ENCODE data around the gene SHC1. TPM values are rescaled to one million over a fixed set of nuclear protein-coding genes. Genes with fewer than 3 reads are reported as not detected.

SHC1 gene
- total RNA-seq, 2 experiments from 2014 or later: 31.2 to 36.3 TPM

DNA sequence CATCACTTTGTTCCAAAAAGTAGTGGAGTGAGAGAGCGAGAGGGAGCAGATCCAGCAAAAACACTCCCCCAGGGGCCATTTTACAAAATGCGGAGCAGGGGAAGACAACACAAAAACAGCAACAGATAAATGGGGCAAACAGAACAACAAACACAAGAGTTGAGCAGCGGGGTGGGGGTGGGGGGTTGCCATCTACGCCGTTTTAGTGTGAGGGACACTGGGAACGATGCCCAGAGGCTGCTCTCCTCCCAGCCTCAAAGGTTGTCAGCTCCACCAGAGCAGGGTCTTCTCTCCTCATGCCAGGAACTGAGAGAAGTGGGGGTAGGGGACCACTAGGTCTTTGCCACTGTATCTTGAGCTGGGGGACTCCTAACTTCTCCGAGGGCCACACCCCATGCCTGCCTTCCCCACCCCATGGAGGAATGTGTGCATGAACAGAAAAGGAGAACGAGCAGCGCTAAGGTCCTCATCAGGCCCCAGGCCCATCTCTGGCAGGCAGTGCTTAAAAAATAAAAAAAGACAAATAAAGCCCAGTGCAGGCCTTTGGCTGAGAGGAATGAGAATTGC is 13.4 kb downstream of the SHC1 start:
- ChIA-PET CTCF (interaction anchor here (0.9 kb wide), 1 partner anchor 128 kb away, joined by 3 read pairs; no protein-coding TSS in a partner anchor), POLR2A (no interaction called here)

DNA sequence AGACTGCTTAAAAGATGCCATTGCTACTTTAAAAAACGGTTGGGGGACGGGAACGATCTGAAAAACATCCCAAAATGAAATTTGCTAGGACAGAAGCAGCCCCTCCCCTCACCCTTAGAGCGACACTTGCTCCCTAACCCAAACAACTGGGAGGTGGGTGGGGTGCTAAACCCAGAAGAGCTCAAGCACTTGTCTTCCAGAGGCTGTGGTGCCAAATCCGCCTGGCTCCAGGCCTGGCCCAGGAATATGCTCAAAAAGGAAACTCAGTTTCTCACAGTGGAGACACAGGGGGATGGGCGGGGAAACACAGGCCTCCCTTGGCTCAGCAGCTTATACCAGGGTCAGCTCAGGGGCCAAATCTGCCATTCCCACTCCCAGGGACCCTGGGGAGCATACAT is 14.0 kb downstream of the SHC1 start:
- ChIA-PET POLR2A (no interaction called here), CTCF (interaction anchor here (0.9 to 3.5 kb wide), 5 partner anchors 18 to 128 kb away, joined by 3 to 11 read pairs (median 4); partner anchors contain the start of gene CKS1B)

DNA sequence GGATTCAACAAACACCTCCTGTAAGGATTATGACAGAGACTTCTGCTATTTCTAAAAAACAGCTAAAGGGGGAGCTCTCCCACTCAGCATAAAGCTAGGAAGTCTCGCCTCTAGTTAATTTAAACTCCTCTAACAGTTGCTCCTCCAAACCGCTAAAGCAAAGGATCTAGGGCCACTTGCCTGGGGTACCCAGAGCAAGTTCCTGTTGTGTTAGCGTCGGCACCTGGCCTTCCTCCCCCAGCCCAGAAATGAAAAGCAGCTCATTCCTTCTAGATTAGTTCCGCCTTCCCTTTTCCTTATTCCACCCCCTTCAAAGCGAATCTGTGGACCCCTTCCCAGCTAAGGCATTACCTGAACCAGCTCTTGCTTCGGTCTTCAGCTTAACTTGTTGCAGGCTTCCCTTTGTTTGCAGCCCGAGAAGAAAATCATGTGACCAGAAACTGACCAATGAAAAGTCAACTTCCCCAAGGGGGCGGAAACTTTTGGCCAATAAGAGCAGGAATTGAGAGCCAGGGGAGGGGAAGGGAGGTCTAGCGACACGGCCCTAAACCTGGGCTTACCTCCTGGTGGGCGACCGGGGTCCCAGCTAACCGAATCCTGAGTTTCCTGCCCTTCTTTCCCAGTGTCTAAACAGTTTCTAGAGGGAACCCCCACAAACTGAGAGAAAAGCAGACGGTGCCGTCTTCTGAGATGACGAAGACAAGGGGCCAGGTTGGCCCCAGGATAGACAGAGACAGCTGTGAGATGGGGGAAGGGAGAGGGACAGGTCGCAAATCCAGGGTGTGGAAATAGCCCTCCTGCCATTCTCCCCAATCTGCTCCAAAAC is 14.6 kb downstream of the SHC1 start, which contains the start of gene PBXIP1:
Gene PBXIP1 (minus strand): TSS at position 382 of the 826 bp plus-strand sequence. CDS start 2,378 bp downstream, outside the sequence.
- ChIA-PET POLR2A (interaction anchor here (1.0 to 1.2 kb wide), 3 partner anchors 18 to 43 kb away, joined by 3 to 4 read pairs (median 3); partner anchors contain the start of gene PMVK), CTCF (interaction anchor here (0.5 to 5.2 kb wide), 13 partner anchors 10 to 409 kb away, joined by 3 to 20 read pairs (median 3); partner anchors contain the start of genes CKS1B and PMVK)

DNA sequence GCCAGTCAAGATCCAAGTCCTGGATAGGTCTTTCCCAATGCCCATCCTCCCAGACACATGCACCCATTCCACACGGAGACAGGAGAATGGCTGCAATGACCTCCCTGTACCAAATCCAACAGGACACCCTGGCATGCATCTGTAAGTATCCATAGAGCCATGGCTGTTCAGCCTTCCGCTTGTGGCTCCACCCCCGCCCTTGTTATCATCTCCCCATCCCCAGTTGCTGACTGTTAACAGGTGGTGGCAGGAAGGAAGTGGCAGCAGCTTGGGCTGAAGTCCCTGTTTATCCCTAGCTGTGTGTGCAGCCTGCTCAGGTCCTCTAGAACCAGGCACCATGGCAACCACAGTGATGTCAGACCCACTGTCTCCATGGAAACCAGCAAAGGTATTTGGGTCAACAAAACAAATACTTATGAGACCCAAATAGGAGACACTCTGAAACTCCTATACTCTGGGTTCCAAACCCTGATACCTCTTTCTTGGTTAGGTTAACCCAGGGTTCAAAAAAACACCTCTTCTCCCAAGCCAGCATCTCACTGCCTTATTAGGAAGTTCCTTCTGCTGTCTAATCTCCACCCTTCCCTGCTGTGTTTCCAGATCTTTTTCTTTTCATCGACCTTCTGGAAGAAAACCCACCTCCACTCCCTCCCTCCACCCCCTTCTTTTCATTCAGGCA is 15.4 kb downstream of the SHC1 start:
- POLR2A ChIA-PET: interaction anchor here (1.0 to 1.2 kb wide), 4 partner anchors 18 to 46 kb away, joined by 3 to 4 read pairs (median 4); partner anchors contain the start of gene PMVK
- CTCF ChIA-PET: interaction anchor here (0.8 to 5.2 kb wide), 12 partner anchors 11 to 408 kb away, joined by 3 to 20 read pairs (median 3); partner anchors contain the start of gene PMVK

DNA sequence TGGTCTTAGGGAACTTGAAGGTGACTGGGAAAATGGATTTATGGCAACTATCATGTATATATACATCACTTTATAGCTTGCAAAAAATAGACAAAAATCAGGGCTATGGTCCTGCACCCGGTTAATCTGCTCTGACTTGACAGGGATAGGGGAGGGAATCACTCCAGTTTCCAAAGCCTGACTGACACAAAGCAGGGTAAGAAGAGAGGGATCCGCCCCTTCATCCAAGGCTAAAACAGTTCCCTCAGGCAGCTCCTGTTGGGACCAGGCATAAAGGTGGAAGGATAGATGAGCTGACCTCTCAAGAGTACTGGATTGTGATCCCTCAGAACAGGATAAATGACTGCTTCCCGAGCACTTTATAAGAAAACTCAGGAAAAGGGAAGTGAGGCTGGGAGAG is 16.0 kb downstream of the SHC1 start:
- CTCF ChIA-PET: interaction anchor here (1.2 to 5.2 kb wide), 6 partner anchors 18 to 408 kb away, joined by 3 to 20 read pairs (median 3); partner anchors contain the start of gene PMVK
- POLR2A ChIA-PET: interaction anchor here (1.2 kb wide), 2 partner anchors 19 to 47 kb away, joined by 3 to 4 read pairs; no protein-coding TSS in a partner anchor

DNA sequence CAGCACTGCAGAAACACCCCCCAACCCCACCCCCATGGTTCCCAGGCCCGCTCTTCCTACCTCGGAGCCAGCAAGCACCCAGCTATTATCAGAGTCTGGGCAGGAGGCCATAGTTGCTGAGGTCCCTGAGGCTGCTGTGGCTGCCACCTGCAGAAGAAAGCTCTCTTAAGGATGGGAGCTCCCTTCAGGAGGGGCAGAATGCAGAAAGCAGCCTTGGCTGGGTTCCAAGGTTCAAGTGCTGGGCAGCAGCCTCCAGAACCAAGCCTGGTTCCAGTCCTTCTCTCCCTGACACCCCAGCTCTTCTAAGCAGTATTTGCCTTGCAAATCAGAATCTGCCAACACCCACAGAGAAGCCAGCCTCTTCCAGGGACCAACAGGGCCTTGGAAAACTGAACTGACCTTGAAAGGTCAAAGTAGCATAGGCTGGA is 16.9 kb downstream of the SHC1 start:
- ChIA-PET POLR2A (no interaction called here), CTCF (interaction anchor here (0.6 to 5.2 kb wide), 6 partner anchors 20 to 1217 kb away, joined by 3 to 20 read pairs (median 4); no protein-coding TSS in a partner anchor)

DNA sequence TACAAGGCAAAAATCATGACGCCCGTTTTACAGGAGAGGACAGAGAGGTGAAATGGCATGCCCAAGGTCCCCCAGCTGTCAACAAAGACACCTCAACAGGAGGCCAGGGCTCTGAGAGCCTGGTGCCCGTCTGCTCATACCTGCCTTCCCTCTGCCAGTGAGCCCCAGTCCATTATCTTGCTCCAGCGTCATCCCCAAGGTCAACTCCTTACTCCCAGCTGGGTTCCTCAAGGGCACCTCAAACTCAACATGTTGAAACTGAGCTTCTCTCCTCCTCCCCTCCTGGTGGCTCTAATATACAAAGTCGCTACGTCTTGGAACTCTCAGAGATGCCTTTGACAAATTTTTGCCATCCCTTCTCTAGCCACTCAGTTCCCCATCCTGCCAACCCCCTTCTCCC is 17.9 kb downstream of the SHC1 start:
- CTCF ChIA-PET: interaction anchor here (0.6 to 5.2 kb wide), 7 partner anchors 12 to 339 kb away, joined by 3 to 20 read pairs (median 3); no protein-coding TSS in a partner anchor
- POLR2A ChIA-PET: interaction anchor here (1.0 to 1.6 kb wide), 2 partner anchors 12 to 15 kb away, joined by 3 to 5 read pairs; no protein-coding TSS in a partner anchor

DNA sequence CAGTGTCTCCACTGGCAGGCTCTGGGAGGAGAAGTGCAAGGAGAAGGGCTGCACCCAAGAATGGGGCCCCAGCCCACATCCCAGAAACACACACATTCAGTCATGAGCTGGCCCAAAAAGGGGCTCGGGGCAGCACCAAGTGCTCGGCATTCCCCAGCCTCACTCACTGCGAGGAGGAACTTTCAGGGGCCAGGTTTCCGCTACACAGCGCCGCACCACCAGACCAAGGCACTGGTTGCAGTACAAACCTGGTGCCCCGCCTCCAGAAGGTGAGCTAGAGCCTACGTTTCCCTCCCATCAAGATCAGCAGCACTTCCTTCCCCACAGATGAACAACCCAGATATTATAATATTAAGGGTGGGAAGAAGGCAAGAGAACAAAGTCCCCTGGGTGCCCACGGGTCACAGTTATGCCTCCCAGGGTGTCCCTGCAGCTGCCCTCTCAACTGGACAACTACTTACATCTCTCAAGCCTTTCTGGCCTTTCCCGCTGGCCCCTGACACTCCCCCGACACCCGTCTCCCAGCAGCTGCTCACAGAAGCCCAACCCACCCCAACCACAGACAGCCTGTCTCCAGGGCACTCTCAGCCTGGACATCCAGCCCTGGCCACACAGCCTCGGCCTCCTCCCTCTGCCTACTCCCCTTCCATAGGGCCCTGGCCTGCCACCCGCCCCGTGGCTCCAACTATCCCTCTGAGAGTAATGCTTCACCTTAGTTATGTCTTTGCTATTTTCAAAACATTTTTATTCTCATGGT is 18.5 kb downstream of the SHC1 start:
- ChIA-PET POLR2A (interaction anchor here (1.0 to 1.6 kb wide), 2 partner anchors 12 to 15 kb away, joined by 3 to 5 read pairs; no protein-coding TSS in a partner anchor), CTCF (interaction anchor here (0.9 to 5.2 kb wide), 6 partner anchors 12 to 282 kb away, joined by 3 to 20 read pairs (median 4); no protein-coding TSS in a partner anchor)

DNA sequence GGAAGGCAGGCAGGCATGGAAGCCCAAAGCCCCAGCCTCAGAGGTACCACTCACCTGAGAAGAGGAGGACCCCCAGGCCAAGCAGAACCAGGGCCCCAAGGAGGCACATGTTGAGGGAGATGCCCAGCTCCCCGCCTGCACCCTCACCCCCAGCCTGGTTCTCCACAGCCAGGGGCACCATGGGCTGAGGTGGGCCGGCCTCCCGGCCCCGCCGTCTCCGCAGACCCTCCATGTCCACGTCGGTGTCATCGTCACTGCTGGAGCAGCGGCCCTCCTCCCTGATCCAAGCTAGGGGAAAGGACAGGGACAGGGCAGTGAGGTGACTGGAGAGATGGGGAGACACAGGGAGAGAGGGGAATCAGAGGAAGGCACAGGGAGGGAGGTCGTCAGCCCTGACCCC is 22.5 kb downstream of the SHC1 start:
- ChIA-PET POLR2A (no interaction called here), CTCF (no interaction called here)

GRCh38 chr1:154945962-154946850 is 24.3 kb downstream of the SHC1 start:
- CTCF ChIA-PET: interaction anchor here (0.5 to 1.1 kb wide), 3 partner anchors 49 to 164 kb away, joined by 3 to 5 read pairs (median 4); no protein-coding TSS in a partner anchor
- POLR2A ChIA-PET: no interaction called here

DNA sequence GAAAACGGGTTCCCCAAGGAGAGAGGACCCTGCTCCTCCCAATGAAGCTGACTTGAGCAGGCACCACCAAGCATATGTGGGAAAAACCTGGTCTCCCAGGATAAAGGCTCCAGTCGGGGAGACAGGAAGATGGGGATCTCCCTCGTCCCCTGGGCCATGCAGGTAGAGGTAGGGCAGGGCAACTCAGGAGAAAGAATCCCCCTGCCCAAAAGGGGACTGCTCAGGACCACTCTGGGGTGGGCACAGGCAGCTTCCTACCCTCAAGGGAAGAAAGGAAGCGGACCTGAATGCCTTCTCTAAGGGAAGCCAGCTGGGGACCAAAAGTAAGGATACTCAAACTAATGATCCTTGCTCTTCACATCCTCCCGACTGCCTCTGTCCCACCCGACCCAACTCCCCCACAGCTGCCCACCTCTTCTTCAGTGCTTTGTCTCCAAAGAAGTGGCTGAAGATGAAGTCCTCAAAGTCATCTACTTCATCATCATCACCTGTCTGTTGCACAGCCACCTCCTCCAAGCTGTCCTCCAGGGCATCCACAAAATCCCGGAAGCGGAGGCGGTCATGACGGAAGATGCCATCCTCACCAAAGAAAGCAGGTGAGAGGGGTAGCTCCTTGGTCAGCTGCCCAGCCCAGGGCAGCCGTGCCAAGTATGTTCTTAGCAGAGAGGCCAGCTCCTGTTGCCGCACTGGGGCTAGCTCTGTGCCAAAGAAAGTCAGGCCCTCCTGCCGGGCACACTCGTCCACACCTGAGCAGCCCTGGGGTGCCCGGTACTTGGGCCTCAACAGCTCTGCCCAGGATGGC is 25.2 kb downstream of the SHC1 start:
- POLR2A ChIA-PET: no interaction called here
- CTCF ChIA-PET: interaction anchor here (0.5 to 1.2 kb wide), 4 partner anchors 50 to 164 kb away, joined by 3 to 5 read pairs (median 4); no protein-coding TSS in a partner anchor

- POLR2A ChIA-PET: no interaction called here
- CTCF ChIA-PET: interaction anchor here (0.6 to 1.3 kb wide), 8 partner anchors 38 to 339 kb away, joined by 3 to 5 read pairs (median 4); partner anchors contain the start of gene FLAD1
Observed at GRCh38 chr1:154944401-154945159, 26.0 kb downstream of the SHC1 start.

- CTCF ChIA-PET: interaction anchor here (0.6 to 1.3 kb wide), 8 partner anchors 39 to 339 kb away, joined by 3 to 5 read pairs (median 4); partner anchors contain the start of gene FLAD1
- POLR2A ChIA-PET: interaction anchor here (0.5 to 0.6 kb wide), 2 partner anchors 60 to 335 kb away, joined by 3 to 4 read pairs; no protein-coding TSS in a partner anchor
Observed at GRCh38 chr1:154943649-154944400, 26.7 kb downstream of the SHC1 start.

DNA sequence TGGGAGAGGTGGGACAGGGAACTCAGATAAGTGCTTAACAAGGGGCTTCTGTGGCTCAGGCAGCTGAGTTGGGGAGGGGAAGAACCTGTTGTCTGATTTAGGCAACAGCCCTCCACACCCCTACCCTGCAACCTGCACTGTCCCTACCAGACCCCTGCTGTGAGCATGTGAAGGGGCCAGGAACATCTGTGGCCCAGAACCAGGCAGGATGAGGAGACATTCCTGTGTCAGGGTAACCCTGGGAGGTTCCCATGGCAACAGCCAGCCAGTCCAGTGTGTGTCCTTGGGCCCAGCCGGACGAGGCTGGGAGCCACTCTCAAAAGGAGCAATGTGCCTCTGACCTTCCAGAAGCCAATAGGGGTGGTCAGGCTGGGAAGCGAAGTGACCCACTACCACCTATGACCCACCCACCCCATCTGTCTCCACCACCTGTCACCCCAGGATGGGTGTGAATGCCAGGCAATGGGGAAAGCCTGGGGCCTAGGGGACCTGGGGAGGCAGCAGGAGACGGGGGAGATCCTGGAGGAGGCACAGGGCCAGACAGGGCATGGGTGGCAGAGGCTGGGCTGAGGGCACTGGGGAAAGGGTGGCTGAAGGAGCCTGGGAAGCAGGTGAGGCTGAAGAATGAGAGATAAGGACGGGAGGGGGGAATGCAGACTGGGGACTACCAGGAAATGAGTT is 29.1 kb downstream of the SHC1 start:
- ChIA-PET CTCF (interaction anchor here (1.2 kb wide), 1 partner anchor 272 kb away, joined by 3 read pairs; no protein-coding TSS in a partner anchor), POLR2A (no interaction called here)

Data from activated CD8-positive, alpha-beta memory T cell treated with anti-CD3 and anti-CD28 coated beads for 36 hours (primary cell).